HUES6 (cell line): ENCODE results near the gene ZNF106.

ENCODE experiments used
- H3K27ac ChIP-seq: 2 replicates; pipeline ENCODE4 v1.7.0; 2013; ENCODE audit warnings: low read depth, mild to moderate bottlenecking, low read length, inconsistent platforms
- H3K27me3 ChIP-seq: 2 replicates; pipeline ENCODE4 v1.6.1; 2013; ENCODE audit warnings: low read length; ENCODE audit not compliant: control insufficient read depth, insufficient read depth
- H3K36me3 ChIP-seq: 2 replicates; pipeline ENCODE4 v1.6.1; 2013; ENCODE audit warnings: low read length; ENCODE audit not compliant: control insufficient read depth, insufficient read depth
- H3K4me1 ChIP-seq: 2 replicates; pipeline ENCODE4 v1.6.1; 2013; ENCODE audit warnings: low read length; ENCODE audit not compliant: control insufficient read depth, insufficient read depth
- H3K4me3 ChIP-seq: 2 replicates; pipeline ENCODE4 v1.5.1; 2013; ENCODE audit warnings: low read depth, low read length
- H3K9ac ChIP-seq: one replicate; pipeline ENCODE4 v1.6.1; 2013; ENCODE audit warnings: mild to moderate bottlenecking, low read length
- H3K9me3 ChIP-seq: 2 replicates; pipeline ENCODE4 v1.6.1; 2013; ENCODE audit warnings: low read depth, low read length; ENCODE audit not compliant: control insufficient read depth, insufficient read depth

The ZNF106 gene

GRCh38 chr15:42499858-42500609, 9.1 kb upstream of the ZNF106 start:
- Histone ChIP-seq H3K9ac (peak overlapping the region; percentile 11), H3K27ac (peak overlapping the region; percentile 50; the same call in 1 of the 2 replicates), H3K4me3 (no peak overlapping the region), H3K36me3 (no peaks in the 10 kb centered on the region), H3K4me1 (peaks cover 37% of the 10 kb centered on the region), H3K9me3 (no peaks in the 10 kb centered on the region), H3K27me3 (no peaks in the 10 kb centered on the region)

DNA sequence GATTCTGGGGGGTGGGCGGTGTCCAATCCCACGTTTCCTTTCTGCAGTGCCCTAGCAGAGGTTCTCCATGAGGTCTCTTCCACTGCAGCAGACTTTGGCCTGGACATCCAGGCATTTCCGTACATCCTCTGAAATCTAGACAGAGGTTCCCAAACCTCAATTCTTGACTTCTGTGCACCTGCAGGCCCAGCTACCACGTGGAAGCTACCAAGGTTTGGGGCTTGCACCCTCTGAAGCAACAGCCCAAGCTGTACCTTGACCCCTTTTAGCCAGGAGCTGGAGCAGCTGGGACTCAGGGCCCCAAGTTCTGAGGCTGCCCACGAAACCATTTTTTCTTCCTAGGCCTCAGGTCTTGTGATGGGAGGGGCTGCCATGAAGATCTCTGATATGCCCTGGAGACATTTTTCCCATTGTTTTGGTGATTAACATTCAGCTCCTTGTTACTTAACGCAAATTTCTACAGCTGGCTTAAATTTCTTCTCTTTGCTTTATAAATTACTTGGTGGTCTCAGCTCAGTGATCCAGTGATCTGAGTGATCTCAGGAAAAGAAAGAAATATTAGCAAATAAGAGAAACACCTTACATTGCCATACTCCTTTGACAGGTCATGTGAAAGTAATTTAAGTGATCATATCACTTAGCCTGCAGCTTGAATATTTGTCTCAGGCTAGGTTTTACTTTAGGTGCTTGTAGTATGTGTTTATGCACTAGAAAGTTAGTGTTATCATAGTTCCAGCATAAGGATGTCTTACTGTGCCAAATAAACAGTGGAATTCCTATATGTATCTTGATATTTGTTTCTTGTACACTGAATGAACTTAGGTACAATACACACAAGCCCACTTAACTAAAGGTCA, 7.5 kb upstream of the ZNF106 start:
- H3K4me1 ChIP-seq, result peaks cover 35% of the 10 kb centered on the region
- H3K27me3 ChIP-seq, result no peaks in the 10 kb centered on the region
- H3K27ac ChIP-seq, result no peak overlapping the region
- no peaks in the 10 kb centered on the region for H3K9me3 ChIP-seq
- H3K36me3 ChIP-seq, result no peaks in the 10 kb centered on the region
- no peak overlapping the region; the same call in 1 of the 2 replicates for H3K4me3 ChIP-seq
- H3K9ac ChIP-seq, result no peak overlapping the region

DNA sequence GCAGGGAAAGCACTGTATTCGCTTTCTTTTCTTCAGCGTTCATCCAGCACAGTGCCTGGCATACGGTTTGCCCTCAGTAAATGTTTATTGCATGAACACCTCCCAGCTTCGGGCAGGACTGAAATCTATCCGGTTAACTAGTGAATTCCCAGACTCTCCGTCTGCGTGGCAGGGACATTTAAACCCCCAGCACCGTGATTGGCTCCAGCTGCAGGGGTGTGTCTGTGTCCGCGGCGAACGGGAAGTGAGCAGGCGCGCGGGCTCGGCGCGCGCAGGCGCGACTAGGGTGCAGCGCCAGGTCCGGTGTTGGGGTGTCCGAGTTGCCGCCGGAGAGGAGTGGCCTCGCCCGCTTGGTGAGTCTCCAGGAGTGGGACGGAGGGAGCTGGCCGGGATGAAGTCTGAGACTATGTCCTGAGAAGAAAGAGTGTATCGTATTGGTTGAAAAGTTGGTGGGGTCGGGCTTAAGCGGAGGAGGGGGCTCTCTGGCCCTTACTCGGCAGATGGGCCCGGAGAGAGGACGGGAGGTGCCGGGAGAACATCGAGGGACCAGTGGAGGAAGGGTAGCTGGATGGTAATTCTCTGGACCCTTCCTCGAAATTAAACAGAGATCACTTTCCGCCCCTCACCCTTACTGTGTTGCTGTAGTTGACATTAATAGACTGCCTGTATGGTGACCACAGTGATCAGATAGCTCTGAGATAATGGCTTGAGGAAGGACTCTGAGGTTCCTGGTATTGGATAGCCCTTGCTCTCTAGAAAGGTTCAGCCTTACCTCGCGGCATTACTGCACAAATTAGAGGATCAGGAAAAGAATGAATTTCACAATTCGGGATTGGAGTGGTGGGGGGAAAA, 4.6 kb upstream of the ZNF106 start, which contains the start of gene SNAP23:
TSS of gene SNAP23 (plus strand) at position 274 of the 852 bp plus-strand sequence. CDS start 16,213 bp downstream, outside the sequence.
- H3K36me3 ChIP-seq, result no peaks in the 10 kb centered on the region
- H3K4me1 ChIP-seq, result peaks cover 40% of the 10 kb centered on the region

GRCh38 chr15:42494998-42495360, 4.0 kb upstream of the ZNF106 start:
- Histone ChIP-seq H3K9ac (peak overlapping the region; percentile 6), H3K4me1 (peaks cover 37% of the 10 kb centered on the region), H3K27me3 (no peaks in the 10 kb centered on the region), H3K9me3 (no peaks in the 10 kb centered on the region), H3K4me3 (peak overlapping the region; percentile 86), H3K27ac (no peak overlapping the region; the same call in 1 of the 2 replicates), H3K36me3 (no peaks in the 10 kb centered on the region)

More for the DNA sequence above, 4.6 kb upstream of the ZNF106 start, which contains the start of gene SNAP23:
- Histone ChIP-seq H3K27me3 (no peaks in the 10 kb centered on the region), H3K9me3 (no peaks in the 10 kb centered on the region), H3K27ac (no peak within 1 kb of the TSS; the same call in 1 of the 2 replicates), H3K4me3 (peak within 1 kb of the TSS; percentile 86), H3K9ac (peak within 1 kb of the TSS; percentile 75)

- Histone ChIP-seq H3K4me1 (peaks cover 26% of the 10 kb centered on the region), H3K36me3 (no peaks in the 10 kb centered on the region), H3K27ac (no peak overlapping the region)
Observed at GRCh38 chr15:42493679-42494078, 2.7 kb upstream of the ZNF106 start.

DNA sequence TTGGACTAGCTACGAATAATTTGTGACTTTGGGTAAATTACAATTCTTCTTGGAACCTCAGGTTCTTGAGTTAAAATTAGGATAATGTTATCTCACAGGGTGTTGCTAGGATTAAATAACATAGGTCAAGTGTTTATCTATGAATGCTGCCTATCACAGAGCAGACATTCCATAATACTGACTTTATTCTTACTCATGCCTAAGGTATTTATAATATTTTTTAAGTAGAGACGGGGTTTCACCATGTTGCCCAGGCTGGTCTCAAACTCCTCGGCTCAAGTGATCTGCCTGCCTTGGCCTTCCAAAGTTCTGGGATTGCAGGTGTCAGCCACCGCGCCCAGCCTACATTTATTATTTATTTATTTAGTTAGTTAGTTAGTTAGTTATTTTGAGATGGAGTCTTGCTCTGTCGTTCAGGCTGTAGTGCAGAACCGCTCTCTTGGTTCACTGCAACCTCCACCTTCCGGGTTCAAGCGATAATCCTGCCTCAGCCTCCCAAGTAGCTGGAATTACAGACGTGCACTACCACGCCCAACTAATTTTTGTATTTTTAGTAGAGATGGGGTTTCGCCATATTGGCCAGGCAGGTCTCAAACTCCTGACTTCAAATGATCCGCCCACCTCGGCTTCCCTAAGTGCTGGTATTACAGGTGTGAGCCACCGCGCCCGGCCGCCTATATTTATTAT, 741 bp upstream of the ZNF106 start:
- H3K27me3 ChIP-seq, result no peaks in the 10 kb centered on the region
- peak overlapping the region; percentile 98 for H3K9ac ChIP-seq
- peak overlapping the region; percentile 97 for H3K27ac ChIP-seq
- H3K9me3 ChIP-seq, result no peaks in the 10 kb centered on the region
- no peaks in the 10 kb centered on the region for H3K36me3 ChIP-seq
- H3K4me3 ChIP-seq, result peak overlapping the region; percentile 97
- peaks cover 16% of the 10 kb centered on the region for H3K4me1 ChIP-seq

More at GRCh38 chr15:42493679-42494078, 2.7 kb upstream of the ZNF106 start:
- H3K9me3 ChIP-seq, result no peaks in the 10 kb centered on the region
- no peak overlapping the region for H3K9ac ChIP-seq
- no peaks in the 10 kb centered on the region for H3K27me3 ChIP-seq
- H3K4me3 ChIP-seq, result no peak overlapping the region

DNA sequence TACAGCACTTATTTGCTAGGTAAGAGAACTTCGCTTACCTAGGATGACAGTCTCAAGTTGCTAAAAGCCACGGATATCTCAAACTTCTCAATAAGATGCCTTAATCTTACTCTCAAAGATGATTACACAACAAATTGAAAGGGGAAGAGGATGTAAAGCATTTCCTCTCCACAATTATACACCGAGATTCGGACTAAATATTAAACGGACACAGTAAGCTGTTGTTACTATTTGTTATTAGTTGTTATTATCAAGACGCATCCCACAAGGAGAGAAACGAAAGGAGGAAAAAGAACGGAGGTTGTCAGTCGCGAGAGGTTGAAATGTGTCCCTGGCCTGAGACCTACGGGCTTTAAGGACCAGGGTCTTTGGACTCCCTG, 660 bp downstream of the ZNF106 start:
- Histone ChIP-seq H3K9me3 (no peaks in the 10 kb centered on the region), H3K27ac (peak overlapping the region; percentile 97; the same call in 1 of the 2 replicates), H3K4me1 (peaks cover 10% of the 10 kb centered on the region), H3K27me3 (no peaks in the 10 kb centered on the region), H3K36me3 (no peaks in the 10 kb centered on the region), H3K9ac (peak overlapping the region; percentile 98), H3K4me3 (peak overlapping the region; percentile 97)

GRCh38 chr15:42483677-42484076, 7.3 kb downstream of the ZNF106 start:
- Histone ChIP-seq H3K9ac (no peak overlapping the region), H3K4me3 (no peak overlapping the region), H3K27ac (no peak overlapping the region), H3K36me3 (no peaks in the 10 kb centered on the region), H3K4me1 (no peaks in the 10 kb centered on the region), H3K27me3 (no peaks in the 10 kb centered on the region), H3K9me3 (no peaks in the 10 kb centered on the region)

- Histone ChIP-seq H3K27me3 (no peaks in the 10 kb centered on the region), H3K36me3 (no peaks in the 10 kb centered on the region), H3K4me1 (no peaks in the 10 kb centered on the region), H3K9me3 (no peaks in the 10 kb centered on the region), H3K9ac (no peak overlapping the region), H3K27ac (no peak overlapping the region), H3K4me3 (no peak overlapping the region)
Observed at GRCh38 chr15:42482701-42483100, 8.2 kb downstream of the ZNF106 start.

DNA sequence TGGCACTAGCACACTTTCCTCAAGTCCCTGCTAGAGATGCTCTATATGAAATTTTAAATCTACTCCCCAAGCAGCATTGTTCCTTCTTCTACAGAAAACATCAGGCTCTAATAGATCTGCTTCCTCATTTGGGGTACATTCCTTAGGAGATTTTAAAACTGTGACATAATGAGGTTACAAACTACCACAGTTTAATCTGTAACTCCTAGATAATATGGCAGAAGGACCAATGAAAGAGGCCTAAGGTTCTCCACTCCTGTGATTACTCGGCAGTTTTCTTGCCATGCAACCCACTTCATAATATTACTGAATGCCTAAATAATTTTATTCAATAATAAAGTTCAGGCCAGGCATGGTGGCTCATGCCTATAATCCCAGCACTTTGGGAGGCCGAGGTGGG, 16.1 kb downstream of the ZNF106 start:
- Histone ChIP-seq H3K27ac (no peak overlapping the region), H3K27me3 (no peaks in the 10 kb centered on the region)

More for the DNA sequence above, 16.1 kb downstream of the ZNF106 start:
- H3K9ac ChIP-seq, result no peak overlapping the region
- no peaks in the 10 kb centered on the region for H3K9me3 ChIP-seq
- H3K4me1 ChIP-seq, result no peaks in the 10 kb centered on the region
- H3K4me3 ChIP-seq, result no peak overlapping the region
- no peaks in the 10 kb centered on the region; the same call in 1 of the 2 replicates for H3K36me3 ChIP-seq
